ENCODE data around the gene LIMCH1. TPM values are rescaled to one million over a fixed set of nuclear protein-coding genes. Genes with fewer than 3 reads are reported as not detected.

The LIMCH1 gene
- total RNA-seq, 1 experiment from 2014 or later: 48.4 TPM

DNA sequence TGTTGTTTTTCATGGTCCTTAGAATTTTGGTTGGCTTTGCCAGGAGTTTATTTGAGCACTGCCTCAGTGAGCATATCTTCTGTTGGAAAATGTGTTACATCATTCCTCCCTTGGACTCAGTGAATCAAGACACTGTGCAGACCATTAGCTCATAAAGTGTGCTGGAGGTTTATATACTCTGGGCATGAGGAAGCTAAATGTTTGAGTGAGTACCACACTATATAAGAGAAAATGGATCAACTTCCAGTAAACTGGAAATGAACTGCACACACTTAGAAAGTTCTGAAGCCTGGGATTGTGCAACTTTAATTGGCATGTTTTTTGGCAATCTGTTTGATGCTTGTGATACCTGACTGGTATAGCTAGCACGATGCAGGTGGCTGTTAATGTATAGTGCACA is 75.9 kb downstream of the LIMCH1 start:
- Mint-ChIP-seq H3K27ac (ENCODE audit: low read depth, unreplicated experiment) (no peak overlapping the region), H3K9me3 (ENCODE audit: unreplicated experiment) (no peaks in the 10 kb centered on the region), H3K4me3 (ENCODE audit: unreplicated experiment) (no peak overlapping the region), H3K36me3 (ENCODE audit: insufficient read depth, unreplicated experiment) (peaks cover 7% of the 10 kb centered on the region), H3K27me3 (ENCODE audit: insufficient read depth, unreplicated experiment) (no peaks in the 10 kb centered on the region), H3K4me1 (ENCODE audit: insufficient read depth, unreplicated experiment) (peaks cover 5% of the 10 kb centered on the region)
- no peak for DNase-seq (ENCODE audit: unreplicated experiment)
- ChIA-PET POLR2A (interaction anchor here (0.5 to 1.2 kb wide), 2 partner anchors 8 to 12 kb away, joined by 3 to 9 read pairs; no protein-coding TSS in a partner anchor), CTCF (no interaction called here)
- BruUV-seq (replicated peaks): no TSS peak
- TF ChIP-seq, protein P1, sequence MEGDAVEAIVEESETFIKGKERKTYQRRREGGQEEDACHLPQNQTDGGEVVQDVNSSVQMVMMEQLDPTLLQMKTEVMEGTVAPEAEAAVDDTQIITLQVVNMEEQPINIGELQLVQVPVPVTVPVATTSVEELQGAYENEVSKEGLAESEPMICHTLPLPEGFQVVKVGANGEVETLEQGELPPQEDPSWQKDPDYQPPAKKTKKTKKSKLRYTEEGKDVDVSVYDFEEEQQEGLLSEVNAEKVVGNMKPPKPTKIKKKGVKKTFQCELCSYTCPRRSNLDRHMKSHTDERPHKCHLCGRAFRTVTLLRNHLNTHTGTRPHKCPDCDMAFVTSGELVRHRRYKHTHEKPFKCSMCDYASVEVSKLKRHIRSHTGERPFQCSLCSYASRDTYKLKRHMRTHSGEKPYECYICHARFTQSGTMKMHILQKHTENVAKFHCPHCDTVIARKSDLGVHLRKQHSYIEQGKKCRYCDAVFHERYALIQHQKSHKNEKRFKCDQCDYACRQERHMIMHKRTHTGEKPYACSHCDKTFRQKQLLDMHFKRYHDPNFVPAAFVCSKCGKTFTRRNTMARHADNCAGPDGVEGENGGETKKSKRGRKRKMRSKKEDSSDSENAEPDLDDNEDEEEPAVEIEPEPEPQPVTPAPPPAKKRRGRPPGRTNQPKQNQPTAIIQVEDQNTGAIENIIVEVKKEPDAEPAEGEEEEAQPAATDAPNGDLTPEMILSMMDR (IDR thresholded peaks at IDR 0.05; ENCODE audit: unreplicated experiment): no peak
- intact Hi-C loops (cut with micrococcal nuclease): no loop called here

DNA sequence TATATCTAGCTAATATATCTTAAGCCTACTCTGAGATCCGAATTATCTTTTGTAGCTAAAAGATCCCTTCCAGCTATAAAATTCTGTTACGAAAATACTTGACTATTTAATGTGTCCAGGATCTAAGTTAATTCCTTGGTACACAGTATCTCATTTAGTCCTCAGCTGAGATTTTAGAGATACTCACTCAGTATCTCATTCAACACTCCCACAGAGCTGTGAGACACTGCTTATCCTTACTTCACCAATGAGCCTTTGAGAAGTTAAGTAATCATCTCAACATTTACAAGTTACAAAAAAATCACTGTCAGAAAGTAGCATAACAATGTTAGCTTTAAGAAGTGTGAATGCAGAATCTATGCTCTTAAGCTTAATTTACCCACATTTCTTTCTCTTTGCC is 76.6 kb downstream of the LIMCH1 start:
- Mint-ChIP-seq H3K4me1 (ENCODE audit: insufficient read depth, unreplicated experiment) (peaks cover 5% of the 10 kb centered on the region), H3K27me3 (ENCODE audit: insufficient read depth, unreplicated experiment) (no peaks in the 10 kb centered on the region), H3K4me3 (ENCODE audit: unreplicated experiment) (no peak overlapping the region), H3K36me3 (ENCODE audit: insufficient read depth, unreplicated experiment) (peaks cover 7% of the 10 kb centered on the region), H3K27ac (ENCODE audit: low read depth, unreplicated experiment) (no peak overlapping the region), H3K9me3 (ENCODE audit: unreplicated experiment) (no peaks in the 10 kb centered on the region)
- no peak for DNase-seq (ENCODE audit: unreplicated experiment)
- intact Hi-C loops (cut with micrococcal nuclease): no loop called here
- TF ChIP-seq, protein P1 (IDR thresholded peaks at IDR 0.05; ENCODE audit: unreplicated experiment): no peak
- POLR2A ChIA-PET: interaction anchor here (1.2 kb wide), 1 partner anchor 9 kb away, joined by 9 read pairs; no protein-coding TSS in a partner anchor
- CTCF ChIA-PET: interaction anchor here (1.1 kb wide), 1 partner anchor 31 kb away, joined by 3 read pairs; no protein-coding TSS in a partner anchor
- no TSS peak for BruUV-seq (replicated peaks)

DNA sequence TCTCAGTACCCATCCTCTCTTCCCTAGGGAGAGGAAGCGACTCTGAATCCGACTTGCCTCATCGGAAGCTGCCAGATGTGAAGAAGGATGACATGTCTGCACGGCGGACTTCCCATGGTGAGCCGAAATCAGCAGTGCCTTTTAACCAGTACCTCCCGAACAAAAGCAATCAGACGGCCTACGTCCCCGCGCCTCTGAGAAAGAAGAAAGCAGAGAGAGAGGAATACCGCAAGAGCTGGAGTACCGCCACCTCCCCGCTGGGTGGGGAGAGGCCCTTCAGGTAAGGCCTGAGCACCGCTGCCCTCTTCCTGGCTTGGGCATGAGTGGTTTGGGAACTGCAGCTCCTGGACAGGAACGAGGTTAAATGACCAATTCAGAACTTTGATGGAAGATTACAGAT is 81.2 kb downstream of the LIMCH1 start:
- no peak overlapping the region for H3K4me3 Mint-ChIP-seq (ENCODE audit: unreplicated experiment)
- DNase-seq (ENCODE audit: unreplicated experiment): no peak
- POLR2A ChIA-PET: no interaction called here
- TF ChIP-seq, protein P1 (IDR thresholded peaks at IDR 0.05; ENCODE audit: unreplicated experiment): no peak
- no peaks in the 10 kb centered on the region for H3K27me3 Mint-ChIP-seq (ENCODE audit: insufficient read depth, unreplicated experiment)
- no TSS peak for BruUV-seq (replicated peaks)
- peaks cover 16% of the 10 kb centered on the region for H3K36me3 Mint-ChIP-seq (ENCODE audit: insufficient read depth, unreplicated experiment)
- H3K9me3 Mint-ChIP-seq (ENCODE audit: unreplicated experiment): no peaks in the 10 kb centered on the region
- no peak overlapping the region for H3K27ac Mint-ChIP-seq (ENCODE audit: low read depth, unreplicated experiment)
- H3K4me1 Mint-ChIP-seq (ENCODE audit: insufficient read depth, unreplicated experiment): peaks cover 11% of the 10 kb centered on the region
- CTCF ChIA-PET: no interaction called here
- intact Hi-C loops (cut with micrococcal nuclease): no loop called here

DNA sequence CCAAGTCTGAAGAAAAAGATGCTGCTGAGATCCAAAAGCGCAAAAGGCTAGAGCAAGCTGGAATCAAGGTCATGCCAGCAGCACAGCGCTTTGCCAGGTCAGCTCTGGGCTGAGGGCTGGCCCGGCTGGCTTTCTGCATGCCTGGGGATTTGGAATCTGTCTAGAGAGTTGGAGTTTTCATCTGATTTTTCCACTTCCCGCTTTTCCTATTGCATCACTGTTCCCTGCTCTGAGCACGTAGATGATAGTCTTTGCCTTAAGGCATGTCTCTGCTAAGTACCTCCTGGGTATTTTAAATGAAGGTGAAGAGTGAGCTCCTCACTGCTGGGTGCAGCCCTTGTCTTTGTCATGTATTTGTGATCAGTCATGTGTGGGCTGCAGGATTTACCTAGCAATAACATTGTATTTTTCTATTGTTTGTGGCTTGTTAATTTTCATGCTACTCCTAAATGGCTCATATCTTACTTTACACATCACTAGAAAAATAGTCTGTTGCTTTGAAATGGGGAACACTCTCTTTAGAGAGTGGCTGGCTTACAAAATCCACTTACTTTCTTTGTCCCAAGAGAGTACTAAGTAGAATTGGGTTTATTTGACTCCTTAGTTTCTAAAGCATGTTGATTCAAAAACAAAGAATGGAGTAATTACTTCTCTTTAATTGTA is 82.8 kb downstream of the LIMCH1 start:
- no TSS peak for BruUV-seq (replicated peaks)
- TF ChIP-seq, protein P1 (IDR thresholded peaks at IDR 0.05; ENCODE audit: unreplicated experiment): no peak
- H3K4me3 Mint-ChIP-seq (ENCODE audit: unreplicated experiment): no peak overlapping the region

More for the DNA sequence above, 82.8 kb downstream of the LIMCH1 start:
- Mint-ChIP-seq H3K4me1 (ENCODE audit: insufficient read depth, unreplicated experiment) (peaks cover 11% of the 10 kb centered on the region), H3K27me3 (ENCODE audit: insufficient read depth, unreplicated experiment) (no peaks in the 10 kb centered on the region), H3K36me3 (ENCODE audit: insufficient read depth, unreplicated experiment) (peaks cover 16% of the 10 kb centered on the region), H3K9me3 (ENCODE audit: unreplicated experiment) (no peaks in the 10 kb centered on the region), H3K27ac (ENCODE audit: low read depth, unreplicated experiment) (peak overlapping the region; percentile 10)
- POLR2A ChIA-PET: interaction anchor here (0.6 to 1.0 kb wide), 2 partner anchors 29 to 121 kb away, joined by 4 read pairs; no protein-coding TSS in a partner anchor
- CTCF ChIA-PET: interaction anchor here (0.6 kb wide), 1 partner anchor 39 kb away, joined by 3 read pairs; no protein-coding TSS in a partner anchor
- no peak for DNase-seq (ENCODE audit: unreplicated experiment)
- intact Hi-C loops (cut with micrococcal nuclease): no loop called here

Data from MCF 10A (cell line).